IPS DF 4.7 (cell line): ENCODE results near the gene UVRAG.

Experiments used
- DNase-seq: peaks from one replicate; pipeline ENCODE4 v3.0.0-alpha.2; 2013; ENCODE audit warnings: low spot score; ENCODE audit errors: extremely low read depth

The UVRAG gene

DNA sequence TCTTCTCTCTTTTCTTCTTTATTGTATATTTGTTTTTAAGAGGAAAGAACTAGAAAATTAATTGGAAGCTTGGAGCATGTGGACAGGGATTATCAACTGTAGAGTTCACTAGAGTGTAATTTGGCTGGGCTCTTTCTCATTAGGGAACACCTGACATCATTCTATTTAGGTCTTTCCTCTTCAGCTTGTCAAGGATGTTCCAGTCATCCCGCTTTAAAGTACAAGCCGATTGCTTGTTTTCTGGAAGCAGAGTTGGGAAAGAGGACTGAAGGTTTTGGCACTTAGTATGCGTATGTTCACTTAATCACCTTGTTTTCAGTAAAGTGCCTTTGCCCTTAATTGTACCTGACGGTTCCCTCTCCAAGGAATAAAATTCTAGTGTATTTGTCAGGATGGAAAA is 279.7 kb downstream of the UVRAG start:
- DNase-seq, result no peak

DNA sequence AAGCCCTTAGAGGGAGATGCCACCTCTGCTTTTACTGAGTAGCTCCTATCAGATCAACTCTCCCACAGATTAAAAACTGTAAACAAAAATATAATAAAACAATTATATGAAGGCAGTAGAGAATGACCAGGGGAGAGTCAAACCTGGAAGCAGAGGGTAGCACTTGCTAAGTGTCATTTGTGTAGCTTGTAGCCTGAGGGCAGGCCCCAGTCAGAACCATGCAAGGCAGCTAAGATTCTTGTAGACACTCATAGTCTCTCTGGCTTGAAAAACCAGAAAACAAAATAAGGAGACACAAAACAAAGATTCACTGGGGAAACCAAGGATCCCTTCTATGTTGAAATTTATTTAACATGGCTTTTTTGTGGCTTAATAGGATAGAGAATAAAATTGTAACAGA is 280.9 kb downstream of the UVRAG start:
- no peak for DNase-seq

DNA sequence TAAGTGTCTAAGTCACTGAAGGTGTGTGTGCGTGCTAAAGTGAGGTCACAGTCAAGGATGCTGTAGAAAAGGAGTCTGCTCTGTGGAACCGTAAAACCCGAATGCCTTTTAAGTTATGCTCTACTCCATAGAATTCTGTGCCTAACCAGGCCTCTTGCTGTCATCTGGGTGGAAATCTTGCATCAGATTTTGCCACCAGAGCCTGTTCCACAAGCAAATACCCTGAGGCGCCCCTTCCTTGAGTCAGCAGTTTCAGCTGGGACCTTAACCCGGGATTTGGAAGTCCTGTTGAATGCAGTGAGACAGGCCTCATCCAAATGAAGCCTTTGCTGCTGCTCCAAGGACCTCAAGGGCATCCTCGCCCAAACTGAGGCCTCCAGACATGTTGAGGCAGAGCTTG is 281.5 kb downstream of the UVRAG start:
- DNase-seq, result no peak

DNA sequence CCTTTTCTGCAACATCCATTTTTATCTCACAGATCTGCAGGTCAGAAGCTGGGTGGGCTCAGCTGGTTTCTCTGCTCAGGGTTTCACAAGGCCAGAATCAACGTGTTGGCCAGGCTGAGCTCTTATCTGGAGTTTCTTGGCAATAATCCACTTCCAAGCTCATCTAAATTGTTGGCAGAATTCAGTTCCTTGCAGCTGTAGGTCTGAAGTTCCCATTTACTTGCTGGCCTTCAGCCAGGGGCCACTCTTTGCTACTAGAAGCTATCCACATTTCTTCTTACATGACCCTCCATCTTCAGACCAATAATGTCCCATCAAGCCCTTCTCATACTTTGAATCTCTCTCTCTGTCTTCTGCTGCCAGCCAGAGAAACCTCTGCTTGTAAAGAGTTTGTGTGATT is 287.8 kb downstream of the UVRAG start:
- no peak for DNase-seq

DNA sequence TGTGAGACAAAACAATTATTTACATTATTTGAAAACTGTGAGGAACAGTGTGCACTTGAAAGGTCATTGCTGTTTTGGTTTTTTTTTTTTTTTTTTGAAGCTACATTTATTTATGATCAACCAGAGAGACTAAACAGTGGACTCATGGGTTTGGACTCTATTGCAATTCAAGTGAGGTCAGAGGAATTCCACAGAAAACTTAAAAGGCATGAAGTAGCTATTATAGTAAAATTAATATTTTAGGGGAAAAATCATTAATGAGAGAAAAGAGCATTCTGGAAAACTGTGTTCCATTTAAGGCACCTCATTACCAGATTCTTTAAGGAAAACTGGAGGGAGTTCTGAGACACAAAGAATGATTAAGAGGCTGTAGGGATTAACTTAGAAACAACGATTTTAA is 288.4 kb downstream of the UVRAG start:
- no peak for DNase-seq

DNA sequence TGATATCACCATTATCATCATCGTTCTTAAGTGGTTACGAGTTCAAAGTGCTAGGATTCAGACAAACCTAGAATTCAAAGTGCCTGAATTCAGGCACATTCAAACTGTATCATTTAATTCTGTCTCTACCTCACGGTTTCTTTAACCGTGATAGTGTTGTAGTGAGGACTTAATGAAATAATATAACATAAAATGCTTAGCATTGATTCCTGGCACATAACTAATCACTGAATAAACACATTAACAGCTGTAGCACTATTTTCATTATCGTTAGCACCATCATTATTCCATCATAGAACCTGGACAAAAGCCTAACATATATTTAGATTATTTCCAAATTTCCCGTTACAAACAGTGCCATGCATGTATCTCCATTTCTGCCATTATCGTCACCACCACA is 289.3 kb downstream of the UVRAG start:
- DNase-seq, result no peak

DNA sequence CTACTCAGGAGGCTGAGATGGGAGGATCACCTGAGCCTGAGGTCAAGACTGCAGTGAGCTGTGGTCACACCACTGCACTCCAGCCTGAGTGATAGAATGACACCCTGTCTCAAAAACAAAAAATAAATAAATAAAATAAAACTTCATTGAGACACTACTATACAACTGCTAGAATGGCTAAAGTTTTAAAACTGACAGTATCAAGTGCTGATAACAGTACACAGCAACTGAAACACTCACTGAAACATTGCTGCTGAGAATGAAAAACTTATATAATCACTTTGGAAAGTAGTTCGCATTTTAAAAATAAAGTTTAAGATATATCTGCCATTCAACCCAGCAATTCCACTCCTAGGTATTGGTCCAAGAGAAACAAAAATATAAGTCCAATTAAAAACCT is 290.6 kb downstream of the UVRAG start:
- DNase-seq, result no peak

DNA sequence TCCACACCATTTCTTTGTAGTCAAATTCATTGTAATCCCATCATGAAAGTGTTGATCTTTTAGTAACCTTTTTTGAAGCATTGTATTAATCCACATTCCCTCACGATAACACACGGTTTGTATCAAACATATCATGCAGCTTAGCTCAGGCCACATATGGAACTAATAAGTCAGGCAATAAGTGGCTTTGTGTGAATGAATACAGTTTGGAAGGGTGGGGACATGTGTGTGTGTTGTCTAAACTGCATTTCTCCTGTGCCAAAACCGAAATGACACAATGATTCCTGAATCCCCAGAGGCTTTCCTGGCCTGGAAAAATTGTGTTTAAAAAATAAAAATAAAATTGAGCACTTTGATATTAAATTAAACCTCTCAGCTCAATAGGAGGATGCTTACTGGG is 293.0 kb downstream of the UVRAG start:
- DNase-seq, result no peak

DNA sequence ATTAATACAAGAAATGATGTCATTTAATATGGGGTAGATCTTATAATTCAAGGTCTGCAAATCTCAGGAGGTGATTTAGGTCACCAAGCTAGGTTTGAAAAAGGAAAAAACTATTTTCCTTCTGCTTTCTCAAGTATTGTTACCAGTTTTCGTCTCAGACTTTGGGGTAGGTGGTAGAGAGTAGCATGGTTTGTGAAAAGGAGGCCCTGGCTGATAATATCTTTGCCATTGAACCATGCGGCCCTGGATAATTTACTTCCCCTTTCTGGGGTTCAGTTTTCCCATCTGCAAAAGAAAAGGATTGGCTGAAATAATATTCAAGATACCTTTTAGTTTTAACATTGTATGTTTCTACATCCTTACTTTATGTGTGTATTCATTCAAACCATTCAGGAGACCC is 299.2 kb downstream of the UVRAG start:
- DNase-seq, result no peak

DNA sequence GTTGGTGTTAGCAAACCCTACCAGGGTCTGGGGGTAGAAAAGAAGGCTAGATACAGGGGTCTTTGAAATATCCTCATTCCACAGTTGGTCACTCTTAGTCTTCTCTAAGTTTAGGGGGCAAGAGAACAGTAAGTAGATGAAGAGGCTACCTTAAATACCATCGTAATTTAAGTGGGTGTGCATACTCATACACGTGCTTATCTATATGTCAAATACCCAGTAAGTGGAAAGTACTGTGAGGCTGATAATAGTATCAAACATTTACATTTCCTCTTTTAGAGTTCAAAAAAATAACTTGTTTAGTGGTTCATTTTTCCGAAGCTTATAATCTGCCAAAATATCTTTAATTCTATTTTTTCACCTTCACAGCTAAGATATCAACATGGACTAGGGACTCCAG is 300.5 kb downstream of the UVRAG start:
- no peak for DNase-seq

DNA sequence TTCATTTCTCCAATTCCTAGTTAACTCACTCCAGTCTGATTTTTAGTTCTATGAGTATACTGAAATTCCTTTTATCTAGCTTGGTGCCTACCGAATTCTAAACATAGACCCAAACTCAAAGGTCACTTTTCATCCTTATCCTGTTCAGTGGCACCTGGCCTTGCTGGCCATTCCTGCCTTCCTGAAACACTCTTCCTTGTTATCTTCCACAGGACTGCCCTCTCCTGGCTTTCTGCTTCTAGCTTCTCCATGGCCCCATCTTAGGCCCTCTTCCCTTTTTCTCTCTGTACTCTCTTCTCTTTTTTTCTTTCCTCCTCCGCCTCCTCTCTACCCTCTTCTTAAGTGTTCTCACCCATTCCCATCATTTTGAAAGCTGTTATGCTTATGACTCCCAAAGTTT is 304.0 kb downstream of the UVRAG start:
- no peak for DNase-seq

DNA sequence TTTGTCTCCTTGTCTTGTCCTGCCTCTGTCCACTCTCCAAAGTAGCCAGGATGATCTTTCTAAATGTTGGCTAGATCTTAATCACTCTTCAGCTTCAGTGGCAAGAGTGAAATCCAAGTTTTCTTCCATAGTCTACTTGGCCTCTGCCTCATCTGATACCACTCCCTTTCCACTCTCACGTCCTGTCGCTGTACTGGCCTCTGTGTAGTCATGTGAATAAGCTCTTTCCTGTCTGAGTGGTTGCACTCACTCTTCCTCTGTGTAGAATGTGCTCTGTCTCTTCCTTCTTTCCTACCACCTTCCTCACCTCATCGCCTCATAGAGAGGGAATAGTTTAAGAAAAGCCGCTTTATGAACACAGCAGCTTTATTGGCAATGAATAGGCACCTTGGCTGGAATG is 304.8 kb downstream of the UVRAG start:
- DNase-seq, result no peak

DNA sequence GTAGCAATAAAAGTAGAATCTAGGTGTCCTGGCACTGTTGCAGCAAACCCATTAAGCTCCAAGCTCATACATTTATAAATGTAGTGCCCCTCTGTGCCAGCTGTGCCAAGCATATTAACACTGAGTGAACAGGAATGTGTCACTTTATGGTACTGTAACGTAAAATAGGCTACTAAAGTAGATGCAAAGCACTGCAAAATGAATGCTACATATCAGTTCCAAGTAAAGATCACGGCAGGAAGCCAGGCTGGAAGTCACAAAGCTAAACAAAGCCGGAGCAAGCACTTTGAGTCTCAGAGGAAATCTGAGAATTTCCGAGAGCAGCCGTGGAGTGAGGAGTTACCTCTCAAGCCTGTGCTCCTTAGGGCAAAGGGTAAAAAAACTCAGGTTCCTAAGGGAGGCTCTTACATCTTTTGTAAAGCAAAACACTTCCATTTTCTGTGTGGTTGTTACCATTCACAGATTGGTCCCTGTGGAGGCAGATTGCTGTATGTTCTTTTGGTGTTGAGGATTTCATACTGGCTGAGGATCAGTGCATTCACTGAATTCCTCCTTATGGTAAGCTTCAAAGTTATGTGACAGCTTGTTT is 305.6 kb downstream of the UVRAG start:
- peak; percentile 14 for DNase-seq

DNA sequence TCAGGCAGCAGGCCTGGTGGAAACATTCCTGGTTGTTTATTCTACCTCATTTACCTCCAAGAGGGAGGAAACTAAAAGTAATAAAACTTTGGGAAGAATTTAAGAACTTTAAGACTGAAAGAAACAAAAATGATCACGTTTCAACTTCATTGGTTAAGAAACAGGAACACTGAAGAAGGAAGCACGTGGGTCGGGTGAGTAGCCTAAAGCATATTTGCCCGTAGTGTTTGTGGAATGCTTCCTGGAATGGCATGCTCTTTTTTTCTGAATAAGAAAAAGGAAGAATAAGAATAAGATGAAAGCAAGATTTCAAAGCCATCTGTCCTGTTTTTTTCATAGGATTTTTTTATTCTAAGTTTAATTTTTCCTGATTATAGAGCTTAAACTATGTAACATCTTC is 308.2 kb downstream of the UVRAG start:
- no peak for DNase-seq

DNA sequence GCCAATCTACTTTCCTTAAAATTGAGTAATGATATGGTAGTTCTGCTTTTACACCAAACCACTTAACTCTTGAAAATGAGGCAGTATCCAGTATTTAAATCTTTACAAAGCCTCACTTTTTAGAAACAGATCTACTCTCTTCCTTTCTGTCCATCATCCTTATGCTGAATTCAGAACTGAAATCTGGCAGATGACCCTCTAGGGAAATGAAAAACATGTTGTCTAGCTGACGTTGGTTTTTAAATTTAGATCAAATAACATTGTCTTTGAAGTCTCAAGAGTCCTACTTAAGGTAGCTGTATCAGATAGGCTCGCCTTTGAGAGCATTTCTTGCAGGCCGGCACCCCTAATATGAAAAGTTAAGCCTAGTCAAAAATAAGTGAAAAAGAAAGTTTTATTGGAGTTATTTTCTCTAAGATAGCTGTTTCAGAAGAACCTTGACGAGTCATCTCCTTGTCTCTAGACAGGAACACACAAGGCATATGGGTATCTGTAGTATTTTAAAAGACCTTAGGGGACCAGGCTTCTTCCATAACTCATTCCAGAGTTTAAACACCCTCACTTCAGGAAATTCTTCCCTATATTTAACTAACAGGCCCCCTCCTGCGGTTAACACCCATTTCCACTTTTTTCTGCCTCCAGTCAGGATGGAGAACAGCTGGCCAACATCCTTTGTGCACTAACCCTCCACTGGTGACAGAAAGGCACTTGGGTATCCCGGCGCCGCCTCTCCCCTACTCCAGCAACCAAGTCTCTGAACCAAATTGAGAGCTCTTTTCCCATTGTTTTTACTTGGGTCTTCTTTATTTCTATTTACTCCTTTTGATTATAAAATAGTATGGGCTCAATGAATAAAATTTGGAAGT is 310.1 kb downstream of the UVRAG start:
- no peak for DNase-seq

DNA sequence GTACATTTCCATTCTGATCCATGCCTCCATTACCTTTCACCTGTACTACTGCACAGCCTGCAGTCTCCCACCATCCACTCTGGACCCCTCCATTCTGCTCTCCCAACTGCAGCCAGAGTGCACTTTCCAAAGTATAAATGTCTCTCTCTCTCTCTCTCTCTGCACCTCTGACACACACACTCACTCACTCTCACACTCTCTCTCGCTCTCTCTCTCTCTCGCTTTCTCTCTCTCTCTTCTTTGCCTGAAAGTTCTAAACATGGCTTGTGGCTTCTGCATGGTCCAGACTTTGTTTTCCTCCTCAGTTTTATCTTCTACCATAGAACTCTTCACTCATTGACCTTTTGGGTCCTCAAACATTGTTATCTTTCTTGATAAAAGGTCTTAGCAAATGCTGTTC is 314.7 kb downstream of the UVRAG start:
- no peak for DNase-seq

DNA sequence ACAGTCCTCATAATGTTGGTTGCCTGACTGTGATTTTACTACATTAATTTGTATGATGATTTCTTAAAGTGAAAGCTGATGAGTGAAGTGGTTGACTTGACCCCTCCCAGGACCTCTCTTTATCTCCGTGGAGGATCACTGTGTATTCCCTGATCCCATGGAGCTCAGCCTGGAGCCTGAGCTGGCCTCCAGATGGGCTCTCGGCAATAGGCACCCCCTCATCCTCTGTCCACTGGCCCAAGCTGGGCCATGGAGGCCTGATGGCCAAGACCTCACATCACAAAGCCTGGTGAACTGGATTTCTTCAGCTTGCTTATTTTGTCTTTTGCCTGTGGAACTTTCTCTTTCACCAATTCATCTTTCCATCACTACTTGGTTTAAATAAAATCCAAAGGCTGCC is 316.1 kb downstream of the UVRAG start:
- DNase-seq, result no peak

DNA sequence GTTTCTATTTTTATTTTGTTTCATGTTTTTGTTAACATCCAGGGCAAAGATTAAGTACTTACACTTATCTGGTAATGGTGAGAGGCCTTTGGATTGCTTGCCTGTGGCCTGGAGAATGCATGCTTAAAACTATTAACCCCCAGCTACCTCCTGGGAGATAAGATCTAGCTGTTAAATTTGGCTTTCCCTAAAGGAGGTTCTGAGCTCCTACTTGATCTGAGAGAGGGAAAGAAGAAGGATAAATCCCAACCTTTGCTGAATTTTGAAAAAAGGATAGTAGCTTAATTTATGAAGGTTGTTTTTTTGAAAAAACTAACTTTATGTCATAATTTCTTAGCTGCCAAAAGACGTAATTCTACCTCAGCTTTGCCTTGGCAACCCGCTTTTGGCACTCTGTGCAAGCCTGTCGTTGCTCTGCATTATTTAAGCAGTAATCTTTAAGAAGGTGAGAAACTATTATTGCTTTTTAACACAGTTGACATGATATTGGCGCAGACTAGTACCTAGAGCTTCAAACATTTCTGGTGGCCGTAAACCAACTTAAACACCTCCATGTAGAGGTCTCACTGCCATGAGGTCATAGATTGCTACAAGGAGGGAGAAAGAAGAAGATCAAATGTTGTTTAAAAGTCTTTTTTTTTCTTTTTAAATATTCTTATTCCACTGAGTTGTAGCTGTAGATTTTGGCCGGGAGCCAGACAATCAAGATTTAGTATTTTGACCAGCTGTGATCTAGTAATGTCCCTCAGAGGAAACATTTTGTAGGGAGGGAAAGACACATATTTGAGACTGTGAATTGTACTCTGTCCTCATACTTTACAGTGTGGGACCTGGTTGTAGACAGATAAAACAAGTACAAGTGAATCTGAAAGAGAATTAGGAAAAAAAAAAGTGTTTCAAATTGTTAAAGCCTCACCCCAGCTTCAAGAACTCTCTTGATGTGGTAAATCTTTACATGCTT is 316.9 kb downstream of the UVRAG start:
- no peak for DNase-seq

DNA sequence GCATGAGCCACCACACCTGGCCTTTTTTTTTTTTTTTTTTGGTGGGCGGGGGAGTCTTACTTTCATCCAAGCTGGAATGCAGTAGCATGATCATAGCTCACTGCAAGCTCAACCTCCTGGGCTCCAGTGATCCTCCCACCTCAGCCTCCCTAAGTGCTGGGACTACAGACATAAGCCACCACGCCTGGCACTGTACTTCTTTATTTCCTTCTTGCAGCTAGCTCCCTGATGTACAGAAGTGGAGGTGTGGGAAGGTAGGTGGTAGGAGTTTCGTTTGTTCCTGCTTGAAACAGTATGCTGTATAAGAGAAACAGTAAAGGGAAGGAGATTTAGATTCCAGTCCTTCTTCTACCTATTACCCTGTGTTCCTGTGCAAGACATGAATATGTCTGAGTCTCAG is 319.2 kb downstream of the UVRAG start:
- DNase-seq, result no peak

DNA sequence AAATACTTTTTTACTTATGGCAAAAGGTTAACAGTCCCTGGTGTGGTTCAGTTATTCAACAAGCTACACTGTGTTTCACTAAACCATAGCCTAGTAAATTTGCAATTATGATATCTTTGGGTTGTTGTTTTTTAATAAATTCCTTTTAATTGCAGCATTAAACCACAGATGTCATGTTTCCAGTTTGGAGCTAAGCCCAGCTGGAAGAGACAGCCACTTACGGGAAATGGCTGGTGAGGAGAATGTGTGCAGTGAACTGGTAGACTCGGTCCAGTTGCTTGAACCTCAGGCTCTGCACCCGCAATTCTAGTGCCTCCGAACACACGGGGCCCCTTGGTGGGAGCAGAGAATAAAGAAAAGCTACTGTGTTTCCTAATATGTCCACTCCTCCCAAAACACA is 320.5 kb downstream of the UVRAG start:
- no peak for DNase-seq

DNA sequence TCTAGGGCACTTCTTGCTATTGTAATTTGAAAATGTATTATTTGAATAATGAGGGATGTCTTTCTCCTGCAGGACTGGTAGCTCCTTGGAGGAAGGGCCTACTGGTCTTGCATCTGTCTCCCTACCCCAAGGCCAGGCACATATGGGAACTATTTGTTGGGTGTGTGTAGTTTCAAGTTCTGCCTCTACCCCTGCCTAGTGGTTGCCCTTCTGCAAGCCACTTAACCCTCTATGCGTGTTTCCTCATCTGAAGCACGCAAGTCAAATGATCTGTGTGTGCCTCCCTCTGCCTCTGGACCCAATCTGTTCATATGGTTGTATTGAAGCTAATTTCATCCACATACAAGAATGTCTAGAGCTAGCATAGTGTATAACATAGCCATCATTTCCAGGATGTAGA is 324.3 kb downstream of the UVRAG start:
- no peak for DNase-seq

DNA sequence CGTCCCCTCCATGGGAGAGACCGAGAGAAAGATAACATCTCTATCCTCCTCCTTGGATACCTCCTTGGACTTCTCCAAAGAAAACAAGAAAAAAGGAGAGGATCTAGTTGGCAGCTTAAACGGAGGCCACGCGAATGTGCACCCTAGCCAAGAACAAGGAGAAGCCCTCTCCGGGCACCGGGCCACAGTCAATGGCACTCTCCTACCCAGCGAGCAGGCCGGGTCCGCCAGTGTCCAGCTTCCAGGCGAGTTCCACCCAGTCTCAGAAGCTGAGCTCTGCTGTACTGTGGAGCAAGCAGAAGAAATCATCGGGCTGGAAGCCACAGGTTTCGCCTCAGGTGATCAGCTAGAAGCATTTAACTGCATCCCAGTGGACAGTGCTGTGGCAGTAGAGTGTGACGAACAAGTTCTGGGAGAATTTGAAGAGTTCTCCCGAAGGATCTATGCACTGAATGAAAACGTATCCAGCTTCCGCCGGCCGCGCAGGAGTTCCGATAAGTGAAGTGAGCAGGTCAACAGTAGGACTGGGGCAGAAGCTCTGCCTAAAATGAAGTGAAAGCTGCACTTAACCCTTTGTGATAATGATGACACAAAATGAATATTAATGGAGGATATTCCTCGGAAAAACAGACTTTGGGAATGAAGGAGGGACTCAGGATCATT is 326.0 kb downstream of the UVRAG start:
- no peak for DNase-seq
